ENCODE results near the gene MAMLD1. TPM values are rescaled to one million over a fixed set of nuclear protein-coding genes. Genes with fewer than 3 reads are reported as not detected.

Gene MAMLD1
- total RNA-seq, 4 donors from 2014 or later = 0.23 to 2.1 (median 0.96) TPM

- H3K27me3 ChIP-seq = no peaks in the 10 kb centered on the region
- H3K36me3 ChIP-seq = no peaks in the 10 kb centered on the region
- intact Hi-C loops (cut with DNase I) = no loop called here
- no peak overlapping the region for H3K4me3 ChIP-seq
- no peak for DNase-seq
- H3K9me3 ChIP-seq = no peaks in the 10 kb centered on the region
- WGBS, 2 donors = 64 to 83% methylated on average over 6 of the region's 6 CpGs
- no peaks in the 10 kb centered on the region for H3K4me1 ChIP-seq
- TF ChIP-seq POLR2A (IDR thresholded peaks at IDR 0.05) (no peak), CTCF (IDR thresholded peaks at IDR 0.05) (no peak)
- no peak overlapping the region for H3K27ac ChIP-seq
These were observed 126.4 kb downstream of the MAMLD1 start for GRCh38 chrX:150489359-150490015.

GRCh38 chrX:150495496-150495895 lies 132.4 kb downstream of the MAMLD1 start:
- H3K27me3 ChIP-seq = no peaks in the 10 kb centered on the region
- H3K27ac ChIP-seq = no peak overlapping the region
- no peaks in the 10 kb centered on the region for H3K9me3 ChIP-seq
- H3K36me3 ChIP-seq = no peaks in the 10 kb centered on the region
- TF ChIP-seq CTCF (IDR thresholded peaks at IDR 0.05) (no peak), POLR2A (IDR thresholded peaks at IDR 0.05) (no peak)
- H3K4me1 ChIP-seq = no peaks in the 10 kb centered on the region
- no peak for DNase-seq
- H3K4me3 ChIP-seq = no peak overlapping the region
- intact Hi-C loops (cut with DNase I) = no loop called here
- WGBS, 2 donors = 62 to 96% methylated on average over 3 to 4 of the region's 4 CpGs

GRCh38 chrX:150499240-150499639 lies 136.1 kb downstream of the MAMLD1 start:
- Histone ChIP-seq H3K27ac (no peak overlapping the region), H3K9me3 (no peaks in the 10 kb centered on the region), H3K36me3 (no peaks in the 10 kb centered on the region), H3K4me1 (peaks cover 0 to 8% (median 0%) of the 10 kb centered on the region in 3 donors), H3K4me3 (no peak overlapping the region), H3K27me3 (no peaks in the 10 kb centered on the region)
- TF ChIP-seq CTCF (IDR thresholded peaks at IDR 0.05) = no peak
- no peak for TF ChIP-seq POLR2A (IDR thresholded peaks at IDR 0.05)
- no peak for DNase-seq
- WGBS, 2 donors = 61 to 95% methylated on average over 3 of the region's 3 CpGs
- intact Hi-C loops (cut with DNase I) = no loop called here

GRCh38 chrX:150502091-150502490 lies 139.0 kb downstream of the MAMLD1 start:
- 56 to 66% methylated on average over 2 to 3 of the region's 3 CpGs for WGBS, 2 donors
- Histone ChIP-seq H3K36me3 (no peaks in the 10 kb centered on the region), H3K27ac (no peak overlapping the region), H3K4me1 (peaks cover 0 to 25% (median 0%) of the 10 kb centered on the region in 3 donors), H3K9me3 (no peaks in the 10 kb centered on the region), H3K27me3 (no peaks in the 10 kb centered on the region), H3K4me3 (no peak overlapping the region)
- DNase-seq = no peak
- intact Hi-C loops (cut with DNase I) = no loop called here
- no peak for TF ChIP-seq POLR2A (IDR thresholded peaks at IDR 0.05)
- no peak for TF ChIP-seq CTCF (IDR thresholded peaks at IDR 0.05)

GRCh38 chrX:150502979-150503897 lies 140.1 kb downstream of the MAMLD1 start:
- TF ChIP-seq CTCF (IDR thresholded peaks at IDR 0.05) = no peak
- no peak for TF ChIP-seq POLR2A (IDR thresholded peaks at IDR 0.05)
- 85 to 89% methylated on average over 5 to 10 of the region's 19 CpGs for WGBS, 2 donors
- Histone ChIP-seq H3K36me3 (no peaks in the 10 kb centered on the region), H3K27me3 (no peaks in the 10 kb centered on the region), H3K9me3 (no peaks in the 10 kb centered on the region), H3K4me1 (peaks cover 0 to 36% (median 3%) of the 10 kb centered on the region in 3 donors), H3K27ac (peak overlapping the region in 2 of 4 donors; percentile 28 to 83), H3K4me3 (no peak overlapping the region)
- intact Hi-C loops (cut with DNase I) = no loop called here
- DNase-seq = no peak

Data from esophagus squamous epithelium (tissue), 5 donors.